SU-DHL-6 (cell line): ENCODE data around the gene GFPT2.
"Not testable (repeated sequence)": the region's sequence is repeated elsewhere in the genome, so short reads cannot be mapped to it uniquely, and the experiment has no call there.

Experiments used
- H2AFZ ChIP-seq: fragments of 200-600 bp; sonication (generic); 2 replicates; pipeline ENCODE4 v1.6.1; 2014; ENCODE audit warnings: low read depth, mild to moderate bottlenecking, moderate library complexity, mixed read lengths, antibody characterized with exemption, low read length; ENCODE audit not compliant: severe bottlenecking
- H3F3A ChIP-seq: fragments of 200-600 bp; shearing (Covaris generic); 2 replicates; pipeline ENCODE4 v1.6.0; 2016; ENCODE audit warnings: antibody characterized with exemption, mild to moderate bottlenecking; ENCODE audit not compliant: insufficient read depth
- H3K27ac ChIP-seq: fragments of 200-600 bp; sonication (generic); 2 replicates; pipeline ENCODE4 v1.5.1; 2016; ENCODE audit warnings: low read depth, mild to moderate bottlenecking, low read length, moderate library complexity, mixed read lengths
- H3K27me3 ChIP-seq: fragments of 200-600 bp; sonication (generic), shearing (Covaris generic); 2 replicates; pipeline ENCODE4 v1.6.0; 2014; ENCODE audit warnings: mild to moderate bottlenecking, low read length
- H3K36me3 ChIP-seq: fragments of 200-600 bp; sonication (generic); 2 replicates; pipeline ENCODE4 v1.6.1; 2014; ENCODE audit warnings: mild to moderate bottlenecking, low read length, mixed read lengths
- H3K4me2 ChIP-seq: fragments of 300-600, 200-600 bp; shearing (Covaris generic), sonication (generic); 2 replicates; pipeline ENCODE4 v1.6.0; 2014; ENCODE audit warnings: low read length, low read depth, mild to moderate bottlenecking; ENCODE audit not compliant: poor library complexity, severe bottlenecking
- H3K4me3 ChIP-seq: fragments of 200-600 bp; sonication (generic); 2 replicates; pipeline ENCODE4 v1.5.1; 2014; ENCODE audit warnings: antibody characterized with exemption, low read length, mild to moderate bottlenecking, mixed read lengths; ENCODE audit not compliant: insufficient read depth, poor library complexity, severe bottlenecking
- H3K79me2 ChIP-seq: fragments of 200-600 bp; sonication (generic); 2 replicates; pipeline ENCODE4 v1.6.1; 2014; ENCODE audit warnings: mild to moderate bottlenecking, low read length, moderate library complexity; ENCODE audit not compliant: insufficient read depth
- H3K9ac ChIP-seq: fragments of 200-600 bp; sonication (generic); 2 replicates; pipeline ENCODE4 v1.7.0; 2014; ENCODE audit warnings: mild to moderate bottlenecking, low read length
- H3K9me2 ChIP-seq: fragments of 200-600 bp; sonication (generic); replicated peaks from 2 replicates; pipeline ENCODE4 v1.6.1; 2014; ENCODE audit warnings: low read length; ENCODE audit not compliant: insufficient read depth
- H3K9me3 ChIP-seq: fragments of 200-600 bp; sonication (generic); 2 replicates; pipeline ENCODE4 v1.6.1; 2014; ENCODE audit warnings: low read length, mixed read lengths; ENCODE audit not compliant: insufficient read depth
- H4K20me1 ChIP-seq: fragments of 200-600 bp; sonication (generic); 2 replicates; pipeline ENCODE4 v1.6.1; 2014; ENCODE audit warnings: low read depth, mild to moderate bottlenecking, antibody characterized with exemption, low read length, moderate library complexity, mixed read lengths
- CTCF ChIP-seq: fragments of 200-600 bp; sonication (generic); IDR thresholded peaks from one replicate; pipeline ENCODE4 v1.5.1; 2017; ENCODE audit warnings: antibody characterized with exemption, mild to moderate bottlenecking, low read length, moderate library complexity; ENCODE audit not compliant: insufficient read depth, poor library complexity, severe bottlenecking
- EZH2phosphoT487 ChIP-seq: fragments of 200-600 bp; sonication (generic), shearing (Covaris generic); conservative IDR thresholded peaks from 2 replicates; pipeline ENCODE4 v1.6.1; 2018; ENCODE audit warnings: mild to moderate bottlenecking, antibody characterized with exemption, low read length, moderate library complexity, mixed read lengths

The GFPT2 gene

GRCh38 chr5:180302256-180302655 lies 50.9 kb downstream of the GFPT2 start:
- no peak overlapping the region for H3K4me3 ChIP-seq
- H3K27ac ChIP-seq: no peak overlapping the region
- H3K9me3 ChIP-seq: no peaks in the 10 kb centered on the region
- no peak overlapping the region for H3K9ac ChIP-seq
- TF ChIP-seq EZH2phosphoT487 (no peak), CTCF (no peak)
- no peaks in the 10 kb centered on the region for H3K36me3 ChIP-seq
- no peaks in the 10 kb centered on the region for H3K27me3 ChIP-seq
- H2AFZ ChIP-seq: no peak overlapping the region
- H3K79me2 ChIP-seq: no peaks in the 10 kb centered on the region
- no peaks in the 10 kb centered on the region for H4K20me1 ChIP-seq
- no peak overlapping the region for H3K4me2 ChIP-seq
- no peaks in the 10 kb centered on the region for H3K9me2 ChIP-seq
- no peaks in the 10 kb centered on the region for H3F3A ChIP-seq

- no peak for TF ChIP-seq EZH2phosphoT487
- TF ChIP-seq CTCF: no peak
- no peak overlapping the region for H3K4me2 ChIP-seq
- no peak overlapping the region for H2AFZ ChIP-seq
- H3K9ac ChIP-seq: no peak overlapping the region
- no peaks in the 10 kb centered on the region for H3K9me3 ChIP-seq
- no peaks in the 10 kb centered on the region for H3K27me3 ChIP-seq
- H3K9me2 ChIP-seq: no peaks in the 10 kb centered on the region
- H3K4me3 ChIP-seq: no peak overlapping the region
- H3F3A ChIP-seq: no peaks in the 10 kb centered on the region
- H3K27ac ChIP-seq: no peak overlapping the region
- no peaks in the 10 kb centered on the region for H3K79me2 ChIP-seq
- H4K20me1 ChIP-seq: no peaks in the 10 kb centered on the region
- H3K36me3 ChIP-seq: no peaks in the 10 kb centered on the region
These were observed 51.9 kb downstream of the GFPT2 start for GRCh38 chr5:180301253-180301652.

GRCh38 chr5:180299526-180299925 lies 53.6 kb downstream of the GFPT2 start:
- TF ChIP-seq CTCF (no peak), EZH2phosphoT487 (no peak)
- Histone ChIP-seq H3K27ac (no peak overlapping the region), H2AFZ (no peak overlapping the region), H3K9me2 (no peaks in the 10 kb centered on the region), H3K27me3 (no peaks in the 10 kb centered on the region), H3K4me2 (no peak overlapping the region), H4K20me1 (no peaks in the 10 kb centered on the region), H3K4me3 (no peak overlapping the region), H3K79me2 (no peaks in the 10 kb centered on the region), H3K36me3 (no peaks in the 10 kb centered on the region), H3K9ac (no peak overlapping the region), H3K9me3 (no peaks in the 10 kb centered on the region), H3F3A (no peaks in the 10 kb centered on the region)

- not testable (repeated sequence) for H3K27ac ChIP-seq, H2AFZ ChIP-seq, H4K20me1 ChIP-seq, H3K9ac ChIP-seq, H3K9me3 ChIP-seq, H3K27me3 ChIP-seq, H3K4me3 ChIP-seq, H3F3A ChIP-seq, H3K79me2 ChIP-seq, H3K36me3 ChIP-seq, H3K9me2 ChIP-seq, H3K4me2 ChIP-seq
These were observed 54.1 kb downstream of the GFPT2 start for GRCh38 chr5:180299014-180299413.
